DMS114 treated with DMSO at 0.1 percent for 48 hours (cell line): Measurements from ENCODE around the gene TMEM232.

ENCODE experiments used
- DNase-seq: peaks from one replicate; lab custom pipeline; 2025; ENCODE audit not compliant: unreplicated experiment; lab: John Stamatoyannopoulos, UW

The TMEM232 gene

DNA sequence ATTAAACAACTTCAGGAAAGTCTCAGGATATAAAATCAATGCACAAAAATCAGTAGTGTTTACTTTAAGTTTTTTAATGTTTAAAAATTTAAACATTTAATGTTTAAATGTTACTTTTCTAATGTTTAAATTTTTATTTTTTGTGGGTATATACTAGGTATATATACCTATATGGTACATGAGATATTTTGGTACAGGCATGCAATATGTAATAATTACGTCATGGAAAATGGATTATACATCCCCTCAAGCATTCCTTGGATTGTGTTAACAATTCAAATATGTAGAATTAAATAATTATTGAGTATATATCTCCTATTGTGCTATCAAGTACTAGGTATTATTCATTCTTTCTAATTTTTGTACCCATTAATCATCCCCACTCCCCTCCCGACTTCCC, 291.3 kb downstream of the TMEM232 start:
- DNase-seq = no peak

- DNase-seq = no peak
Measured at GRCh38 chr5:110431603-110432002, 294.9 kb downstream of the TMEM232 start.

DNA sequence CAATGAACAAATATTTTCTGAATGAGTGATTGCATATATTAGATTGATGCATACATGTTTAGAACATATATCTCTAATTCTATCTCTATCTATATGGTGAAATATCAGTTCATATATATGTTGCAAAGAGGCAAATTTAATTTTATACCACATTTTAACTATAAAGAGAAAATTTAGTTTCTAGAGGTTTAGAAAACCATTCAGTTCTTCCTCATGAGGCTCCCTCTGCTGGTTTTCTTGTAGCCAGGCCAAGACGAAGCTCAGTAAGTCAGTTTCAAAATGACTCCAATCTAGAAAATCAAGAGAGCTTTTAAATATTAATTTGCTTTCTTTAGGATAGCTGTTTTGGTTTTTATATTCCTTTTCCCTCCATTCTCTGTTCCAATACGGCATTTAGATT, 312.1 kb downstream of the TMEM232 start:
- no peak for DNase-seq

DNA sequence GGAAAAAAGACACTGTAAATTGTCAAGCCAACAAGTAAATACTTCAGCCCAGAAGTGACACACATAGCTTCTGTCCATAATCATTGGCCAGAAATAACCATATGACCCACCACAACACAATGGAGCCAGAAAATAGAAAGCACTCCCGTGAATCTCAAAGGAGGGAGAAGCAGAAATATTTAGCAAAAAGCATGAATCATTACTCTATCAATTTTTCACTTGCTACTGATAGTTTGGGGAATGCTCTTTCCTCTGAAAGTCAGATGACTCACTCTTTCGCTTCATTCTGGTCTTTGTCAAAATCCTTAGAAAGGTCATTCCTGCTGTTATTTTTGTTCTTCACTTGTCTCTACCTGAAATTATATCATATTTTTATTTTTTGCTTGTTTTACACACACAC, 312.6 kb downstream of the TMEM232 start:
- no peak for DNase-seq

- no peak for DNase-seq
Measured at GRCh38 chr5:110409571-110409970, 316.9 kb downstream of the TMEM232 start.

- no peak for DNase-seq
Measured at GRCh38 chr5:110402562-110402961, 323.9 kb downstream of the TMEM232 start.

- no peak for DNase-seq
Measured at GRCh38 chr5:110401881-110402280, 324.6 kb downstream of the TMEM232 start.

DNA sequence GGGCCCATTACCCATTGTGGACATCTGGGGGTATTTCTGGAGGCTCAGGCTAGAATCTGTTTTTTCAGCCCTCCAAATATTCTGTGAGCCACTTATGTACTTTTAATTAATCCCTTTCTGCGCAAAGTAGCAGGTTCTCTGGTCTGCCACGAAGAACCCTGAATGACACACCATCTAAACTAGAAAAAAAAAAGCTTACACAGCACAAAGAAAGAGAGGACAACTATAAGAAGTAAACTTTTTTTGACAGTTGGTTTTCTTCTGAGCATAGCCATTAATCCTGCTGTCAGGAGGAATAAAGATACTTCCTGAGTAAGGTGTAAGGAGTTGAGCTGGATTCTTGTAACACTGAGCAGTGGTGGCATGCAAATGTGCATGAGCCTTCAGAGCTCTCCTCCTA, 327.5 kb downstream of the TMEM232 start:
- DNase-seq = no peak

DNA sequence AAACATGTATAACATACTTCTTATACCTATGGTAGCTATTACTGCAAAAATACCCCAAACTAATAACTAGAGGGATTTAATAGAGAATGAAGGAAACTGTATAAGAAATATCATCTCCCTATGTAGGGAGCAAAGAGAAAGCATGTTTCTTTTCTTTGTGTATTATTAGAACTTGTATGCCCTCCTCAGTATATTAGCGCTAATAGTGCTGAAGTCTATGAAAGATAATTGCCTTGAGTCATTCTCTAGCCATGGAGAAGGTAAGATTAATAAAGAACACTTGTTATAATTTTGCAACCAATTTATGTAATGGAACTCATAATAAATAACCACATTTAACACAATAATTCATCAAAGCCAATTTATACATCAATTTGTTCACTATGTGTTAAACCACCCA, 329.2 kb downstream of the TMEM232 start:
- DNase-seq = no peak

GRCh38 chr5:110386782-110387181, 339.7 kb downstream of the TMEM232 start:
- DNase-seq = no peak

GRCh38 chr5:110383231-110383630, 343.2 kb downstream of the TMEM232 start:
- DNase-seq = no peak

DNA sequence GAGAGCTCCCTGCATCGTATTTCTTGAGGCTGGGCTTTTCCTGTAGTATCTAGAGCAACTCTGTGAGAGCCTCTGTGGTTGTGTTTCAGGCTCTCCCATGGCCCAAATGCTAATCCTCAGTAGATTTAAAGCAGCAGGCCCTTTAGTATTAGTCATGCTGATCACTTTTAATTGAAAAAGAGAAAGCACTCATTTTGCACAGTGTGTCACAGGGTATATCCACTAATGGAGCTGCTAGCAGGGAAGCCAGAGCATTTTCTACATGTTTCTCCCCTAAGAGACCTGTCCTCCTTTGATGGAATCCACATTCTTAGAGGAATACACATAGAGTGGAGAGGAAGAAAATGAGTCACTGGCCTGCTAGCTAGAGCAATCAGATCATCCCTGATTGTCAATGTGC, 348.5 kb downstream of the TMEM232 start:
- DNase-seq = no peak

- DNase-seq = no peak
Measured at GRCh38 chr5:110377361-110377760, 349.1 kb downstream of the TMEM232 start.

- DNase-seq = no peak
Measured at GRCh38 chr5:110376281-110376951, 350.1 kb downstream of the TMEM232 start.

- no peak for DNase-seq
Measured at GRCh38 chr5:110371725-110372041, 354.8 kb downstream of the TMEM232 start.

GRCh38 chr5:110371011-110371724, 355.3 kb downstream of the TMEM232 start:
- DNase-seq = no peak
